A673 (cell line): ENCODE results near the gene HSF5. TPM values are rescaled to one million over a fixed set of nuclear protein-coding genes. Genes with fewer than 3 reads are reported as not detected.

Experiments used
- BruUV-seq: library from RNA; stranded (reverse); fragments of 400-500 nt; replicated peaks from 2 replicates; lab custom pipeline; 2021; lab: Mats Ljungman, UMichigan
- CTCF ChIA-PET: fragments of 300-600 bp; sonication (Branson Sonifier 250); formaldehyde crosslinking; loops from one replicate; lab custom pipeline; 2022; ENCODE audit warnings: antibody characterized with exemption; lab: Charles Lee
- POLR2A ChIA-PET: fragments of 300-600 bp; sonication (Branson Sonifier 250); formaldehyde crosslinking; loops from one replicate; lab custom pipeline; 2022; ENCODE audit warnings: antibody characterized with exemption; ENCODE audit not compliant: low non-redundant PET; lab: Charles Lee
- DNase-seq: peaks from one replicate; pipeline ENCODE4 v3.0.0-alpha.2; 2015; ENCODE audit warnings: low spot score
- H3K27ac ChIP-seq: fragments of 200-600 bp; sonication (generic); 2 replicates; pipeline ENCODE4 v1.5.1; 2016; ENCODE audit warnings: mixed run types, low read depth, mild to moderate bottlenecking, mixed read lengths, antibody characterized with exemption, low read length; ENCODE audit not compliant: poor library complexity, severe bottlenecking
- H3K27me3 ChIP-seq: fragments of 200-600 bp; sonication (generic); replicated peaks from 2 replicates; pipeline ENCODE4 v1.6.1; 2017; ENCODE audit warnings: mixed run types, low read depth, mild to moderate bottlenecking, mixed read lengths, antibody characterized with exemption, low read length; ENCODE audit not compliant: insufficient read depth, poor library complexity
- H3K36me3 ChIP-seq: fragments of 200-600 bp; sonication (generic); 2 replicates; pipeline ENCODE4 v1.6.1; 2016; ENCODE audit warnings: mixed run types, mild to moderate bottlenecking, mixed read lengths, antibody characterized with exemption, low read length; ENCODE audit not compliant: insufficient read depth, poor library complexity, severe bottlenecking
- H3K4me1 ChIP-seq: fragments of 200-600 bp; sonication (generic); 2 replicates; pipeline ENCODE4 v1.6.1; 2017; ENCODE audit warnings: mixed run types, mild to moderate bottlenecking, mixed read lengths, antibody characterized with exemption, low read length; ENCODE audit not compliant: insufficient read depth, poor library complexity, severe bottlenecking
- H3K4me3 ChIP-seq: fragments of 200-600 bp; sonication (generic); 2 replicates; pipeline ENCODE4 v1.5.1; 2016; ENCODE audit warnings: low read depth, mixed run types, mild to moderate bottlenecking, mixed read lengths, low read length; ENCODE audit not compliant: poor library complexity, severe bottlenecking
- H3K9me3 ChIP-seq: fragments of 200-600 bp; sonication (generic); 2 replicates; pipeline ENCODE4 v1.6.1; 2016; ENCODE audit warnings: mixed run types, low read depth, mild to moderate bottlenecking, mixed read lengths, antibody characterized with exemption, low read length; ENCODE audit not compliant: poor library complexity, severe bottlenecking
- CTCF ChIP-seq: fragments of 300-800, 200-600 bp; sonication (generic); conservative IDR thresholded peaks from 2 replicates; pipeline ENCODE4 v1.5.1; 2017; ENCODE audit warnings: low read depth, mild to moderate bottlenecking, antibody characterized with exemption, low read length, moderate library complexity, mixed read lengths
- EZH2 ChIP-seq: fragments of 200-600 bp; sonication (generic); IDR thresholded peaks from 2 replicates; pipeline ENCODE4 v1.6.1; 2017; ENCODE audit warnings: borderline replicate concordance, low read depth, mild to moderate bottlenecking, mixed read lengths, antibody characterized with exemption, low read length; ENCODE audit not compliant: poor library complexity, severe bottlenecking
- intact Hi-C: fragments of 100-400 bp; cut with micrococcal nuclease; formaldehyde crosslinking; loops from one replicate; pipeline ENCODE4 v1.10.0; 2022; ENCODE audit not compliant: unreplicated experiment
- total RNA-seq: library from RNA; stranded (reverse); gene quantifications from 2 replicates; pipeline ENCODE4 v1.2.3, GENCODE V29; 2021

The HSF5 gene
- total RNA-seq, 1 experiment from 2014 or later: 0.06 TPM

- no peaks in the 10 kb centered on the region for H3K4me1 ChIP-seq
- BruUV-seq: no TSS peak
- CTCF ChIA-PET: interaction anchor here (0.8 kb wide), 1 partner anchor 11 kb away, joined by 3 read pairs; no protein-coding TSS in a partner anchor
These were observed 52.0 kb downstream of the HSF5 start for GRCh38 chr17:58436245-58436644.

DNA sequence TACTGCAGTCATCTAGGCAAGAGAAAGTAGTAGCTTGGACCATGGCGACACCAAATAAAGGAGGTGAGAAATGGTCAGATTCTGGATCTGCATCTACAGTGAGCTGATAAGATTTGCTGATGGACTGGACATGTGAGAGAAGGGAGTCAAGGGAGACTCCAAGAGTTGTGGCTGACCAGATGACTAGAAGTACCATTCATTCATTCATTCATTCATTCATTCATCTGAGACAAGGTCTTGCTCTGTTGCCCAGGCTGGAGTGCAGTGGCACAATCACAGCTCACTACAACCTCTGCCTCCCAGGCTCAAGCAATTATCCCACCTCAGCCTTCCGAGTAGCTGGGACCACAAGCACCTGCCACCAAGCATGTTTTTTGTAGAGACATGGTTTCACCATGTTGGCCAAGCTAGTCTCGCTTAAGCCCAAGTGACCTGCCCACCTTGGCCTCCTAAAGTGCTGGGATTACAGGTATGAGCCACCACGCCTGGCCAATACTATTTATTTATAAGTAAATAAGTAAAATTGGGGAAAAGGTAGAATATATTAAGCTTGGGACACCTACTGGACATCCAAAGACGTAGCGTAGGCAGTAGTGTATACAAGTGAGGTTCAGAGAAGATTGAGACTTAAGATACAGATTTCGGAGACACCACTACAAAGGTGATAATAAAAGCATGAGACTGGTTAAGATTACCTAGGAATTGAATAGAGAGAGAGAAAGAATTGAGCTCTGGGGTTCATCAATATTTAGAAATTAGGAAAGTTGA is 55.2 kb downstream of the HSF5 start:
- intact Hi-C loops: no loop called here
- no peak for TF ChIP-seq CTCF
- no peak for TF ChIP-seq EZH2
- CTCF ChIA-PET: interaction anchor here (1.5 kb wide), 1 partner anchor 115 kb away, joined by 3 read pairs; no protein-coding TSS in a partner anchor
- Histone ChIP-seq H3K27ac (no peak overlapping the region), H3K4me1 (no peaks in the 10 kb centered on the region), H3K27me3 (peaks cover 2% of the 10 kb centered on the region), H3K9me3 (no peaks in the 10 kb centered on the region), H3K4me3 (no peak overlapping the region), H3K36me3 (no peaks in the 10 kb centered on the region)
- BruUV-seq: no TSS peak
- DNase-seq: no peak
- POLR2A ChIA-PET: no interaction called here

More at GRCh38 chr17:58436245-58436644, 52.0 kb downstream of the HSF5 start:
- no peaks in the 10 kb centered on the region for H3K9me3 ChIP-seq
- intact Hi-C loops: no loop called here
- no peaks in the 10 kb centered on the region for H3K36me3 ChIP-seq
- H3K4me3 ChIP-seq: no peak overlapping the region
- no peak for TF ChIP-seq EZH2
- TF ChIP-seq CTCF: no peak
- H3K27me3 ChIP-seq: peaks cover 23% of the 10 kb centered on the region
- no peak for DNase-seq
- no peak overlapping the region for H3K27ac ChIP-seq
- POLR2A ChIA-PET: no interaction called here

- Histone ChIP-seq H3K4me3 (no peak overlapping the region), H3K36me3 (no peaks in the 10 kb centered on the region), H3K27me3 (peaks cover 3% of the 10 kb centered on the region), H3K27ac (no peak overlapping the region), H3K9me3 (no peaks in the 10 kb centered on the region), H3K4me1 (no peaks in the 10 kb centered on the region)
- CTCF ChIA-PET: no interaction called here
- POLR2A ChIA-PET: no interaction called here
- BruUV-seq: no TSS peak
- intact Hi-C loops: no loop called here
- DNase-seq: no peak
- TF ChIP-seq CTCF (no peak), EZH2 (no peak)
These were observed 60.4 kb downstream of the HSF5 start for GRCh38 chr17:58427807-58428206.
